ENCODE measurements around the gene PYGB. TPM values are rescaled to one million over a fixed set of nuclear protein-coding genes. Genes with fewer than 3 reads are reported as not detected.

PYGB gene
- total RNA-seq, 4 donors from 2014 or later, result 83.2 to 141 (median 94.6) TPM

DNA sequence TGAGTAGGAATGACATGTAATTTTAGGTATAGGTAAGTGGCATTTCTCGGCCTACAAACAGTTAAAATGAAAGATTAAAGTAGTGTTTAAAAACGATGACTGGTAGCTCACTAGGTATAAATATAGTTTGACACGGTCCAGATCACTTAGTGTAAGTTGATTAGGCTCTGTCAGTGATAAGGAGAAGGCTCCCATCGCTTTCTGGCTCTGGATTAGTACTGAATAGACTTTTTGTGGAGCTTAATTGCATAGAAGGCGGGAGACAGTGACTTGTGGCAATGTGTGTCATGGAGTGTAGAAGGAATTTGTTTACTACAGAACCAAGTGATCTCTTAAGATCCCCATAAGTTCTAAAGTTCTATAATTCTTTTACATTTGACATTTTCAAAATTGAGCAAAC lies 6.7 kb downstream of the PYGB start:
- H3K27ac ChIP-seq, result peak overlapping the region; percentile 93 to 97 (median 93)
- WGBS, 2 donors, result 67% methylated on average over 5 of the region's 5 CpGs
- no peaks in the 10 kb centered on the region for H3K27me3 ChIP-seq
- H3K9me3 ChIP-seq, result no peaks in the 10 kb centered on the region
- no peak overlapping the region for H3K4me3 ChIP-seq (replicated peaks in 1 of 3)
- no peaks in the 10 kb centered on the region for H3K36me3 ChIP-seq
- DNase-seq, result no peak
- intact Hi-C loops (cut with DNase I), result no loop called here
- H3K4me1 ChIP-seq, result peaks cover 44 to 69% of the 10 kb centered on the region in 2 donors
- TF ChIP-seq POLR2A (IDR thresholded peaks at IDR 0.05), result no peak
- TF ChIP-seq, protein P1, sequence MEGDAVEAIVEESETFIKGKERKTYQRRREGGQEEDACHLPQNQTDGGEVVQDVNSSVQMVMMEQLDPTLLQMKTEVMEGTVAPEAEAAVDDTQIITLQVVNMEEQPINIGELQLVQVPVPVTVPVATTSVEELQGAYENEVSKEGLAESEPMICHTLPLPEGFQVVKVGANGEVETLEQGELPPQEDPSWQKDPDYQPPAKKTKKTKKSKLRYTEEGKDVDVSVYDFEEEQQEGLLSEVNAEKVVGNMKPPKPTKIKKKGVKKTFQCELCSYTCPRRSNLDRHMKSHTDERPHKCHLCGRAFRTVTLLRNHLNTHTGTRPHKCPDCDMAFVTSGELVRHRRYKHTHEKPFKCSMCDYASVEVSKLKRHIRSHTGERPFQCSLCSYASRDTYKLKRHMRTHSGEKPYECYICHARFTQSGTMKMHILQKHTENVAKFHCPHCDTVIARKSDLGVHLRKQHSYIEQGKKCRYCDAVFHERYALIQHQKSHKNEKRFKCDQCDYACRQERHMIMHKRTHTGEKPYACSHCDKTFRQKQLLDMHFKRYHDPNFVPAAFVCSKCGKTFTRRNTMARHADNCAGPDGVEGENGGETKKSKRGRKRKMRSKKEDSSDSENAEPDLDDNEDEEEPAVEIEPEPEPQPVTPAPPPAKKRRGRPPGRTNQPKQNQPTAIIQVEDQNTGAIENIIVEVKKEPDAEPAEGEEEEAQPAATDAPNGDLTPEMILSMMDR (IDR thresholded peaks at IDR 0.05), result no peak

DNA sequence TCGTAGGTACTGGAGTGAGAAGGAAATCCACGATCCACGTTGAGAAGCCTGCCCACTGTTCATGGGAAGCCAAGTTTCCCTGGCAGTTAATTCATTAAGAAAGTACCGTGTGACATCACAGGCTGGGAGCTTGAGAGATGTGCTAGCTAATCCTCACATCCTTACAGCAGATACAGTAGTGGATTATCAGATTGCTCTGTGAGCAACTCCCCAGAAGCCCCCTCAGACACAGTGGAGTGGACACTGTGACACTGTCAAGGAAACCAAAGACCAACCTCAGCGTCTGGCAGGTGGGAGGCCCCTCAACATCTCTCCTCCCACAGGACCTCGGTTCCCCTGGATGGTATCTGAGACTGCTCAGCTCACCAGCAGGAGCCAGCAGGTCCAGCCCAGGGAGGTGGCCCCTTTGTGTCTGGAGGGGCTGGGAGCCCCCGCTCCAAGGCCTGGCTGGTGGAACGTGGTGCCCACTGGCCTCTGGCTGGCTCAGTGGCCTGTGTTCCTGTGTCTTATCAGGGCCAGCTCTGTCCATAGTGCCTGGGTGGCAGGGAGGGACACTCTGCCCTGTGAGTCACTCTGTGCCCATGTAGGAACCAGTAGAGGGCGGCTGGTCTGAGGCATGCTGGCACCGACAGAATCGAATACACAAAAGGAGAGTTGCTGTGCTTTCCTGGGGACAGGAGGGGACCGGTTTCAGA lies 7.2 kb downstream of the PYGB start:
- Histone ChIP-seq H3K4me3 (replicated peaks in 1 of 3) (no peak overlapping the region), H3K4me1 (peaks cover 38 to 63% of the 10 kb centered on the region in 2 donors), H3K9me3 (no peaks in the 10 kb centered on the region), H3K27me3 (no peaks in the 10 kb centered on the region), H3K27ac (peak overlapping the region; percentile 93 to 97 (median 93)), H3K36me3 (no peaks in the 10 kb centered on the region)
- DNase-seq, result peak; percentile 92 to 95
- 49 to 63% methylated on average over 9 to 10 of the region's 12 CpGs for WGBS, 2 donors
- intact Hi-C loops (cut with DNase I), result no loop called here
- TF ChIP-seq, protein P1 (IDR thresholded peaks at IDR 0.05), result peak in 3 of 6 experiments; percentile 18 to 37 (median 26)
- peak in 1 of 2 donors; percentile 57 for TF ChIP-seq POLR2A (IDR thresholded peaks at IDR 0.05)

DNA sequence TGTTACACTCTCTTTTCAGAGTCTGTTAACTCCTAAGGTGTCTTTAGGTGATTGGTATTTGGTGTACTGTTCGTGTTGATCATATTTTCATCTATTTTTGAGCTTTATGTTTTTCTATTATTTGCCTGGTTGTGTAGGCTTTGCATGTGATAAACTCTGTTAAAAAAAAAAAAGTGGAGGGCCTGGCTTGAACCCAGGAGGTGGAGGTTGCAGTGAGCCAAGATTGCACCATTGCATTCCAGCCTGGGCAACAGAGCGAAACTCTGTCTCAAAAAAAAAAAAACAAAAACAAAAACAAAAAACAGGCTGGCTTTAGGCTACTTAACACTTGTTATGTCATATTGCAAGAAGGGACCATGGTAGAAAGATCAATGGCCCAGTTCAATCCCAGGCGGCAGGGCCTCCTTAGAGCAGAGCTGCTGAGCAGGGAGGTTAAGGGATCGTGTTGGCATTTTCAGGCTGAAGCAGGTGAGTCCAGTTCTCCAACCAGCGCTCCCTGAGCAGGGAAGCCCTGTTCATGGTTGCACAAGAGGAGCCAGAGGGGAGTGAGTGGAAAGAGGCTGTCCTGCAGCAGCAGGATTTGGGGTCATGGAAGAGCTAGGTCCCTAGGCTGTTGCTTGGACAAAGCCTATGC lies 8.5 kb downstream of the PYGB start:
- H3K4me3 ChIP-seq (replicated peaks in 1 of 3), result no peak overlapping the region
- no peaks in the 10 kb centered on the region for H3K9me3 ChIP-seq
- TF ChIP-seq POLR2A (IDR thresholded peaks at IDR 0.05), result no peak
- TF ChIP-seq, protein P1 (IDR thresholded peaks at IDR 0.05), result no peak
- peaks cover 0 to 2% of the 10 kb centered on the region in 2 donors for H3K36me3 ChIP-seq
- intact Hi-C loops (cut with DNase I), result no loop called here
- 49 to 50% methylated on average over 5 of the region's 5 CpGs for WGBS, 2 donors
- H3K27ac ChIP-seq, result peak overlapping the region; percentile 93 to 97 (median 93)
- peaks cover 36 to 54% of the 10 kb centered on the region in 2 donors for H3K4me1 ChIP-seq
- H3K27me3 ChIP-seq, result no peaks in the 10 kb centered on the region
- DNase-seq, result peak; percentile 62 to 71

DNA sequence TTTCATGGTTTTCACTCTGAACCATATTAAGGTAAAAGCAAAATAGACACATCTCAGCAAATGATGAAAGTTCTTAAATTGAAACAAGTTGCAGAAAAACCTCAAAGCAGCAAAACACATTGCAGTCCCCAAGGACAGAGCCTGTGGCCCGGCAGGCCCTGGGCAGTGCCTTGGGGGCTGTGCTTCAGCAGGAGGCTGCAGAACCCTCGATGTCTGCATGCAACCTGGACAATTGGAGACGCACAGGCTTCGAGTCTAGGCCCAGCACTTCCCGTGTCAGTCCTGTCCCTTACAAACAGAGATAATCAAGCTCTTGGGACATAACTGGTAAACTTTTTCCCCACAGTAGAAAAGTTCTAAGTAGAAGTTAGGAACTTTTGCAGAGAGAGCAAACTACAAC lies 9.2 kb downstream of the PYGB start:
- H3K9me3 ChIP-seq, result no peaks in the 10 kb centered on the region
- no peak for DNase-seq
- TF ChIP-seq, protein P1 (IDR thresholded peaks at IDR 0.05), result no peak
- no peak for TF ChIP-seq POLR2A (IDR thresholded peaks at IDR 0.05)
- H3K27me3 ChIP-seq, result no peaks in the 10 kb centered on the region
- H3K27ac ChIP-seq, result peak overlapping the region; percentile 53 to 97 (median 93)
- H3K4me1 ChIP-seq, result peaks cover 36 to 49% of the 10 kb centered on the region in 2 donors
- intact Hi-C loops (cut with DNase I), result no loop called here
- peaks cover 0 to 2% of the 10 kb centered on the region in 2 donors for H3K36me3 ChIP-seq
- WGBS, 2 donors, result 84 to 95% methylated on average over 4 to 5 of the region's 5 CpGs
- H3K4me3 ChIP-seq (replicated peaks in 1 of 3), result no peak overlapping the region

Measured in thyroid gland (tissue), 4 donors.